Neural cell (in vitro differentiated cells): ENCODE measurements around the gene TENM3. TPM values are rescaled to one million over a fixed set of nuclear protein-coding genes. Genes with fewer than 3 reads are reported as not detected.

Experiments used
- H2AFZ ChIP-seq: fragments of 200-600, 300-800 bp; sonication (generic), shearing (Covaris generic); 2 replicates; pipeline ENCODE4 v1.6.0; 2014; ENCODE audit warnings: low read depth, mild to moderate bottlenecking, antibody characterized with exemption, low read length, moderate library complexity
- H3F3A ChIP-seq: fragments of 200-600 bp; shearing (Covaris generic); 2 replicates; pipeline ENCODE4 v1.6.1; 2016; ENCODE audit warnings: mild to moderate bottlenecking, moderate library complexity, mixed read lengths, antibody characterized with exemption, low read length; ENCODE audit not compliant: insufficient read depth, poor library complexity, severe bottlenecking
- H3K27ac ChIP-seq: fragments of 200-600, 300-800 bp; sonication (generic), shearing (Covaris generic); 2 replicates; pipeline ENCODE4 v1.5.1; 2014; ENCODE audit warnings: mild to moderate bottlenecking, low read length, moderate library complexity
- H3K27me3 ChIP-seq: fragments of 300-800, 200-600 bp; sonication (generic), shearing (Covaris generic); 2 replicates; pipeline ENCODE4 v1.6.0; 2014; ENCODE audit warnings: mild to moderate bottlenecking, low read depth, low read length, moderate library complexity; ENCODE audit not compliant: insufficient read depth
- H3K36me3 ChIP-seq: fragments of 300-800, 200-600 bp; sonication (generic), shearing (Covaris generic); 2 replicates; pipeline ENCODE4 v1.5.1; 2014; ENCODE audit warnings: mild to moderate bottlenecking, antibody characterized with exemption, low read length, moderate library complexity; ENCODE audit not compliant: insufficient read depth
- H3K4me2 ChIP-seq: fragments of 300-800, 200-600 bp; sonication (generic), shearing (Covaris generic); 2 replicates; pipeline ENCODE4 v1.6.0; 2014; ENCODE audit warnings: mild to moderate bottlenecking, low read length
- H3K4me3 ChIP-seq: fragments of 300-800, 200-600 bp; sonication (generic), shearing (Covaris generic); 2 replicates; pipeline ENCODE4 v1.5.1; 2014; ENCODE audit warnings: mild to moderate bottlenecking, low read length, moderate library complexity
- H3K79me2 ChIP-seq: fragments of 200-600 bp; shearing (Covaris generic); replicated peaks from 2 replicates; pipeline ENCODE4 v1.6.0; 2014; ENCODE audit warnings: mild to moderate bottlenecking, low read length, moderate library complexity; ENCODE audit not compliant: insufficient read depth
- H3K9ac ChIP-seq: fragments of 300-800, 200-600 bp; sonication (generic), shearing (Covaris generic); 2 replicates; pipeline ENCODE4 v1.6.1; 2016; ENCODE audit warnings: mild to moderate bottlenecking, low read length, mixed read lengths
- H3K9me2 ChIP-seq: fragments of 200-600 bp; shearing (Covaris generic); 2 replicates; pipeline ENCODE4 v1.6.1; 2016; ENCODE audit warnings: mild to moderate bottlenecking, low read length, mixed read lengths; ENCODE audit not compliant: insufficient read depth
- H3K9me3 ChIP-seq: fragments of 200-600, 300-800 bp; sonication (generic), shearing (Covaris generic); 2 replicates; pipeline ENCODE4 v1.6.1; 2016; ENCODE audit warnings: mild to moderate bottlenecking, mixed run types, low read length, moderate library complexity, mixed read lengths
- H4K20me1 ChIP-seq: fragments of 200-600 bp; shearing (Covaris generic); 2 replicates; pipeline ENCODE4 v1.6.1; 2016; ENCODE audit warnings: mild to moderate bottlenecking, mixed run types; ENCODE audit not compliant: insufficient read depth
- EP300 ChIP-seq: fragments of 450-650 bp; conservative IDR thresholded peaks from 2 replicates; pipeline ENCODE4 v1.6.1; 2014; ENCODE audit warnings: antibody characterized with exemption, mild to moderate bottlenecking, moderate library complexity; ENCODE audit not compliant: poor library complexity, severe bottlenecking
- EZH2 ChIP-seq: fragments of 200-600, 300-800 bp; shearing (Covaris generic), sonication (generic); IDR thresholded peaks from 2 replicates; pipeline ENCODE4 v1.6.1; 2014; ENCODE audit warnings: antibody characterized with exemption, low read length, borderline replicate concordance, mild to moderate bottlenecking; ENCODE audit not compliant: insufficient read depth, poor library complexity, severe bottlenecking
- MXI1 ChIP-seq: fragments of 450-650 bp; conservative IDR thresholded peaks from 2 replicates; pipeline ENCODE4 v1.6.1; 2014; ENCODE audit warnings: antibody characterized with exemption, mild to moderate bottlenecking; ENCODE audit not compliant: poor library complexity, severe bottlenecking
- POLR2AphosphoS5 ChIP-seq: IDR thresholded peaks from 2 replicates; pipeline ENCODE4 v1.6.1; 2012
- RAD21 ChIP-seq: fragments of 450-650 bp; conservative IDR thresholded peaks from 2 replicates; pipeline ENCODE4 v1.6.1; 2014; ENCODE audit warnings: antibody characterized with exemption, mild to moderate bottlenecking, moderate library complexity
- SMC3 ChIP-seq: fragments of 450-650 bp; conservative IDR thresholded peaks from 2 replicates; pipeline ENCODE4 v1.6.1; 2014; ENCODE audit warnings: antibody characterized with exemption, mild to moderate bottlenecking, moderate library complexity; ENCODE audit not compliant: poor library complexity
- TAF1 ChIP-seq: IDR thresholded peaks from 2 replicates; pipeline ENCODE4 v1.6.1; 2012; ENCODE audit warnings: low read depth
- polyA plus RNA-seq: library from polyadenylated mRNA; depleted of rRNA; stranded (reverse); fragments of >200 nt; gene quantifications from 2 replicates; pipeline ENCODE4 v1.2.3, GENCODE V29; 2014
- TF ChIP-seq, protein P1 (sequence below): IDR thresholded peaks from 2 replicates; pipeline ENCODE4 v1.6.1; 2012; ENCODE audit warnings: borderline replicate concordance
- TF ChIP-seq, protein P2 (sequence below): fragments of 450-650 bp; IDR thresholded peaks from 2 replicates; pipeline ENCODE4 v1.5.1; 2014; ENCODE audit warnings: antibody characterized with exemption, mild to moderate bottlenecking, moderate library complexity; ENCODE audit not compliant: poor library complexity, severe bottlenecking

TENM3 gene
- polyA plus RNA-seq, 1 donor from 2014 or later: 7.3 TPM

DNA sequence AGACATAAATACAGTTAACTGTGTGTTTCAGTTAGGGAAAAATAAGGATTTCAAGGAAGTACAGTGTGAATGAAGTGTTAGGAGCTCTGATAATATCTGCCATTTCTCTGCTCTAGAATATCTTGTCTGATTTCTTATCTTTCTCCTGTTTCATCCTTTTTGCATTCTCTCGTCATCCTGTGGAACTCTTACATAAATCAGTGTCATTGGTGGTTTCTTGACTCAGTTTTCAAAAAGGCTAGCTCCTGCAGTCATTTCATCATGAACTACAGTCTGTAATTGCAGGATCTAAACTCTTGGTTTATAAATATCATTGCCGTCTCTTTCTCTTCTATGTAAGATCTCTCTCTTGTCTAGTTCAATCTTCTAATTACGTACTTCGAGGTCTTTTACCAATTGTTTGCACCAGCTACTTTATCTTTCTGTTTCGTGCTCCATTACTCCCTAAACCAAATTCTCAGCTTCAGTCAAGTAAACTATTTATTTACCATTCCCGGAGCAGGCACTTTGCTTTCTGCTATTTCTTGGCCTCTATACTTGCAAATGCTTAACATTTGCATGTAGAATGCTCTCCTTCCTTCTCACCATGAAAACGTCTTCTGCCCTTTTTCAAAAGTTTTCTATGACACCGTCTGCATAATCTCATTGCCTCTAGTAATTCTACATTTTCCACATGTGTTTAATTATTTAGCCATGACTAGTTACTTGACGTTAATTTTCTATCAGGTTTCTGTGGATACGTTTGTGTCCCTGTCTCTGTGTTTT is 294.0 kb downstream of the TENM3 start:
- H3K9ac ChIP-seq: no peak overlapping the region
- no peaks in the 10 kb centered on the region for H3K9me3 ChIP-seq
- H3K79me2 ChIP-seq: peaks cover 13% of the 10 kb centered on the region
- no peak overlapping the region for H2AFZ ChIP-seq
- TF ChIP-seq, protein P1, sequence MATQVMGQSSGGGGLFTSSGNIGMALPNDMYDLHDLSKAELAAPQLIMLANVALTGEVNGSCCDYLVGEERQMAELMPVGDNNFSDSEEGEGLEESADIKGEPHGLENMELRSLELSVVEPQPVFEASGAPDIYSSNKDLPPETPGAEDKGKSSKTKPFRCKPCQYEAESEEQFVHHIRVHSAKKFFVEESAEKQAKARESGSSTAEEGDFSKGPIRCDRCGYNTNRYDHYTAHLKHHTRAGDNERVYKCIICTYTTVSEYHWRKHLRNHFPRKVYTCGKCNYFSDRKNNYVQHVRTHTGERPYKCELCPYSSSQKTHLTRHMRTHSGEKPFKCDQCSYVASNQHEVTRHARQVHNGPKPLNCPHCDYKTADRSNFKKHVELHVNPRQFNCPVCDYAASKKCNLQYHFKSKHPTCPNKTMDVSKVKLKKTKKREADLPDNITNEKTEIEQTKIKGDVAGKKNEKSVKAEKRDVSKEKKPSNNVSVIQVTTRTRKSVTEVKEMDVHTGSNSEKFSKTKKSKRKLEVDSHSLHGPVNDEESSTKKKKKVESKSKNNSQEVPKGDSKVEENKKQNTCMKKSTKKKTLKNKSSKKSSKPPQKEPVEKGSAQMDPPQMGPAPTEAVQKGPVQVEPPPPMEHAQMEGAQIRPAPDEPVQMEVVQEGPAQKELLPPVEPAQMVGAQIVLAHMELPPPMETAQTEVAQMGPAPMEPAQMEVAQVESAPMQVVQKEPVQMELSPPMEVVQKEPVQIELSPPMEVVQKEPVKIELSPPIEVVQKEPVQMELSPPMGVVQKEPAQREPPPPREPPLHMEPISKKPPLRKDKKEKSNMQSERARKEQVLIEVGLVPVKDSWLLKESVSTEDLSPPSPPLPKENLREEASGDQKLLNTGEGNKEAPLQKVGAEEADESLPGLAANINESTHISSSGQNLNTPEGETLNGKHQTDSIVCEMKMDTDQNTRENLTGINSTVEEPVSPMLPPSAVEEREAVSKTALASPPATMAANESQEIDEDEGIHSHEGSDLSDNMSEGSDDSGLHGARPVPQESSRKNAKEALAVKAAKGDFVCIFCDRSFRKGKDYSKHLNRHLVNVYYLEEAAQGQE: no peak
- no peak for TF ChIP-seq EP300
- no peak for TF ChIP-seq POLR2AphosphoS5
- no peak for TF ChIP-seq RAD21
- TF ChIP-seq EZH2: no peak
- no peak for TF ChIP-seq MXI1
- no peak for TF ChIP-seq SMC3
- TF ChIP-seq, protein P2, sequence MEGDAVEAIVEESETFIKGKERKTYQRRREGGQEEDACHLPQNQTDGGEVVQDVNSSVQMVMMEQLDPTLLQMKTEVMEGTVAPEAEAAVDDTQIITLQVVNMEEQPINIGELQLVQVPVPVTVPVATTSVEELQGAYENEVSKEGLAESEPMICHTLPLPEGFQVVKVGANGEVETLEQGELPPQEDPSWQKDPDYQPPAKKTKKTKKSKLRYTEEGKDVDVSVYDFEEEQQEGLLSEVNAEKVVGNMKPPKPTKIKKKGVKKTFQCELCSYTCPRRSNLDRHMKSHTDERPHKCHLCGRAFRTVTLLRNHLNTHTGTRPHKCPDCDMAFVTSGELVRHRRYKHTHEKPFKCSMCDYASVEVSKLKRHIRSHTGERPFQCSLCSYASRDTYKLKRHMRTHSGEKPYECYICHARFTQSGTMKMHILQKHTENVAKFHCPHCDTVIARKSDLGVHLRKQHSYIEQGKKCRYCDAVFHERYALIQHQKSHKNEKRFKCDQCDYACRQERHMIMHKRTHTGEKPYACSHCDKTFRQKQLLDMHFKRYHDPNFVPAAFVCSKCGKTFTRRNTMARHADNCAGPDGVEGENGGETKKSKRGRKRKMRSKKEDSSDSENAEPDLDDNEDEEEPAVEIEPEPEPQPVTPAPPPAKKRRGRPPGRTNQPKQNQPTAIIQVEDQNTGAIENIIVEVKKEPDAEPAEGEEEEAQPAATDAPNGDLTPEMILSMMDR: no peak
- no peak for TF ChIP-seq TAF1
- H3F3A ChIP-seq: no peaks in the 10 kb centered on the region
- H3K27me3 ChIP-seq: no peaks in the 10 kb centered on the region
- H3K27ac ChIP-seq: no peak overlapping the region
- no peaks in the 10 kb centered on the region for H4K20me1 ChIP-seq
- no peak overlapping the region for H3K4me2 ChIP-seq
- no peaks in the 10 kb centered on the region for H3K36me3 ChIP-seq
- peak overlapping the region; percentile 19 for H3K4me3 ChIP-seq
- H3K9me2 ChIP-seq: no peaks in the 10 kb centered on the region

DNA sequence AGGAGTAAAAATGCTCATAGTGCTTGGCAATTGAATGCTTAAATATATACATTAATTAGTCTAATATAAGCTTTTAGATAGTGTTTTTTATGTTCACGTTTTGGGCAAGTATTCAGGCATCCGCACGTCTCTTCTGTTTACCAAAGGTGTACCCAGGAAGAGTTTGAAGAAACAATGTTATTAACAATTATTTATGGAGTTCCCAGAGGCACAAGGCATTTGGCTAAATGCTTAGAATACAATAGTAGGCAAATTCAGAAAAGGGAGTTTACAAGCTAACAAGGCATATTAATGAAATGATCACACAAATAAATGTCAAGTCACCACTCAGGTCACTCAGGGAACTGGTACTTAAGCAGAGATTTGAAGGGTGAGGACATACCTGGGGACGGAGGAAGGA is 294.8 kb downstream of the TENM3 start:
- Histone ChIP-seq H3K36me3 (no peaks in the 10 kb centered on the region), H3K9me2 (no peaks in the 10 kb centered on the region), H3K9me3 (no peaks in the 10 kb centered on the region), H3F3A (no peaks in the 10 kb centered on the region), H3K4me3 (no peak overlapping the region), H4K20me1 (no peaks in the 10 kb centered on the region), H3K27ac (no peak overlapping the region), H3K27me3 (no peaks in the 10 kb centered on the region), H2AFZ (no peak overlapping the region), H3K9ac (no peak overlapping the region), H3K79me2 (peaks cover 10% of the 10 kb centered on the region), H3K4me2 (no peak overlapping the region)
- TF ChIP-seq EZH2 (no peak), RAD21 (no peak), SMC3 (no peak), MXI1 (no peak), EP300 (no peak), POLR2AphosphoS5 (no peak), TAF1 (no peak)
- TF ChIP-seq, protein P1: no peak
- TF ChIP-seq, protein P2: no peak
